IMR-90 (cell line): Measurements from ENCODE around the gene RAB33B.

Experiments
- MXI1 ChIP-seq: IDR thresholded peaks from 2 replicates; pipeline ENCODE4 v1.6.1; 2012; ENCODE audit warnings: low read depth, mild to moderate bottlenecking, low read length, moderate library complexity, borderline replicate concordance
- RAD21 ChIP-seq: IDR thresholded peaks from 2 replicates; pipeline ENCODE4 v1.6.1; 2012; ENCODE audit warnings: low read length, improper control_type of control experiment
- TF ChIP-seq, protein P1 (sequence below): conservative IDR thresholded peaks from 2 replicates; pipeline ENCODE4 v1.5.1; 2012; ENCODE audit warnings: mild to moderate bottlenecking, low read depth, low read length, improper control_type of control experiment

DNA sequence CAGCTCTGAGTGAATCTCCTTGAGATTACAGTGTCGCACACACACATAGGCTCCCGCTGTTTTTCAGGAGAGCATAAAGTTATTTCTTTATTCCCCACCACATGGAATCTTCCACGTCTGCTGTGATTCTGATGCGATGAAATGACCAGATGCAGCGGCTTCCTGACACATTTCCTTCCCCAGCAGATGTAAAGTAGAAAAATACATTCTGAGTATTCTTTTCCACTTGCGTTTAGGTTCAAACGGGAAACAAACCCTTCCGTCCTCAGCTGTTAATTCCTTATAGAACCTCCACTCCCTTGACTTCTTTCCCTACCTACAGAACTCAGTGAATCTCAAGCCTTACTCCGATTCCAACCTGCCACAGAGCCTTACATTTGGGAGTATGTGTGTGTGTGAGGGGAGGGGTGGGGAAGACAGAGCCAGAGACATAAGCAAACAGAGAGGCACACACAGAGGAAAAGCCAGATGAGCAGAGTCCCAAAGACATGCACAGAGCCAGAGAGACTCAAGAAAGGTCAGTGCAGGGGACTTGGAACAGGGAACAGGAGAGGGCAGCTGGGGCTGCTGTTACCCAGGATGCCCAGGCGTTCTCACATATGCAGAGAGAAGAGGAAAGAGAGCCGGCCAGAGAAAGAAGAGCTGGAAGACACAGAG lies 54.8 kb downstream of the RAB33B start:
- TF ChIP-seq, protein P1, sequence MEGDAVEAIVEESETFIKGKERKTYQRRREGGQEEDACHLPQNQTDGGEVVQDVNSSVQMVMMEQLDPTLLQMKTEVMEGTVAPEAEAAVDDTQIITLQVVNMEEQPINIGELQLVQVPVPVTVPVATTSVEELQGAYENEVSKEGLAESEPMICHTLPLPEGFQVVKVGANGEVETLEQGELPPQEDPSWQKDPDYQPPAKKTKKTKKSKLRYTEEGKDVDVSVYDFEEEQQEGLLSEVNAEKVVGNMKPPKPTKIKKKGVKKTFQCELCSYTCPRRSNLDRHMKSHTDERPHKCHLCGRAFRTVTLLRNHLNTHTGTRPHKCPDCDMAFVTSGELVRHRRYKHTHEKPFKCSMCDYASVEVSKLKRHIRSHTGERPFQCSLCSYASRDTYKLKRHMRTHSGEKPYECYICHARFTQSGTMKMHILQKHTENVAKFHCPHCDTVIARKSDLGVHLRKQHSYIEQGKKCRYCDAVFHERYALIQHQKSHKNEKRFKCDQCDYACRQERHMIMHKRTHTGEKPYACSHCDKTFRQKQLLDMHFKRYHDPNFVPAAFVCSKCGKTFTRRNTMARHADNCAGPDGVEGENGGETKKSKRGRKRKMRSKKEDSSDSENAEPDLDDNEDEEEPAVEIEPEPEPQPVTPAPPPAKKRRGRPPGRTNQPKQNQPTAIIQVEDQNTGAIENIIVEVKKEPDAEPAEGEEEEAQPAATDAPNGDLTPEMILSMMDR = no peak
- TF ChIP-seq MXI1 = no peak
- no peak for TF ChIP-seq RAD21
